Stomach (tissue), 4 donors: ENCODE measurements around the gene CLDN22.

ENCODE experiments used
- CTCF ChIP-seq, 7 experiments: fragments of 450-650 bp in 4 of 7; fragments of 200-600 bp in 3 of 7; sonication (generic) in 3 of 7; IDR thresholded peaks; one replicate each; pipeline ENCODE4 v1.5.1; 2016 to 2019; ENCODE audit warnings: antibody characterized with exemption in 7 of 7, control low read depth in 2 of 7, mild to moderate bottlenecking in 1 of 7
- POLR2A ChIP-seq, 4 donors: fragments of 450-650 bp; IDR thresholded peaks; one replicate each; pipeline ENCODE4 v1.6.1; 2016; ENCODE audit warnings: antibody characterized with exemption in 4 of 4, control low read depth in 2 of 4, mild to moderate bottlenecking in 1 of 4, moderate library complexity in 1 of 4

GRCh38 chr4:183362916-183363542, 43.0 kb upstream of the CLDN22 start:
- TF ChIP-seq CTCF (IDR thresholded peaks at IDR 0.05), result no peak
- no peak for TF ChIP-seq POLR2A (IDR thresholded peaks at IDR 0.05)
